ENCODE results near the gene TNFAIP8.

Gene TNFAIP8

DNA sequence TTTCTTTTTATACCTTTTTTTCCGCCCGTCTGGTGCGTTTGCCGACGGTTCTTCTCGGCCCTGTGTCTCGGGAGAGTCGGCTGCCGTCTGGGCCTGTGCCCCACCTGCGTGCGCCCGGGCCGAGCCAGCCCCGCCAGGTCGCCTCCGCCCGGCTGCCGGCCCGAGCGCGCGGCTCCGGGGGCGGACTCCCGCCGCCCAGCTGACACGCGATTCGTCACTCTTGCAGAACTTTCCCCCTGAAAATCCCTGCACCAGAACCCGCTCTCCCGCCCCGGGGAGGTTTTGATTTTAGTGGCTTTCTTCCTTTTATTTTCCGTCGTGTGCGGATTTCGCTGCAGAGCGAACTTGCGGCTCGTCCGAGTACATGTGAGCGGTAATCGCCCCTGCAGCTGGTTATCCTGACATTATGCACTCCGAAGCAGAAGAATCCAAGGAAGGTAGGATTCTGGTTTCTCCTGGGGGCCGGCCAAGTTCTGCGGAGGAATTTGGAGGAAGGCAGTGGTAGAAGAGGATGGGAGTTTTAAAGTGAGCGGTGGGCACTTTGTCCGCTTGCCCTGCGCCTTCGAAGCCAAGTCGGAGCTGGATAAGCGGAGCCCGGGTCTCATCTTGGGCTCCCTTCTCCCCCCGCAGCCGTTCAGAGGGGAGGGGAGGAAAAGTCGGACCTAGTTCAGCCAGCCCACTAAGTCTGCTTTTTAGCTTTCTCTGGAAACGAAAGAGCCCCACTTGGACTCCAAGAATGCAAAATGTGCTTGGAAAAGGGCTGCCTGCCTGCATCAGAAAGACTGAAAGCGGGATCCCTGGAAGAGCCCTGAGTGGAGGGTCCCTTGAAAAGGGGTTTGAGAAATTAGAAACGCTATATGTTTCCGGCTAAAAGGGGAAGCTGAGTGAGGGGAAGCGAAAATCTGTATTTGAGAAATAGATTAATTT is at the start of gene TNFAIP8:
TSS of gene TNFAIP8 (plus strand) at position 335 of the 927 bp plus-strand sequence. CDS start at position 407, 72 bp downstream.
- FAIRE-seq = no peak

DNA sequence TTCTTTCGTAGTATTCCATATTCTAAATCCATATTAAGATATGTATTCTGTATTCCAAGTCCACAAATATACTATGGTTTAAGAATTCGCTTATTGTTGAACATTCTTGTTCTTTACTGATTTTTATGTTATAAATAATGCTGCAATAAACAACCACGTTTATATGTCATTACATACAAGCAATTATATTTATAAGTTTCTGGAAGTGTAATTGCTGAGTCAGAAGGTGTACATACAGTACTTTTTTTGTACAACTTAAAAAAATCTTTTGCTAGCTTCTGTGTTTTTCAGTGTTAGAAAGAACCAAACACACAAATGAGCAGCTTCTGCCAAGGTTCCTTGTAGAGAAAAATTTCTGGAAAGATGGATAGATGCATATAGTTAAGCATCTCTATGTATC is 48.6 kb upstream of the TNFAIP8 start:
- FAIRE-seq = no peak

DNA sequence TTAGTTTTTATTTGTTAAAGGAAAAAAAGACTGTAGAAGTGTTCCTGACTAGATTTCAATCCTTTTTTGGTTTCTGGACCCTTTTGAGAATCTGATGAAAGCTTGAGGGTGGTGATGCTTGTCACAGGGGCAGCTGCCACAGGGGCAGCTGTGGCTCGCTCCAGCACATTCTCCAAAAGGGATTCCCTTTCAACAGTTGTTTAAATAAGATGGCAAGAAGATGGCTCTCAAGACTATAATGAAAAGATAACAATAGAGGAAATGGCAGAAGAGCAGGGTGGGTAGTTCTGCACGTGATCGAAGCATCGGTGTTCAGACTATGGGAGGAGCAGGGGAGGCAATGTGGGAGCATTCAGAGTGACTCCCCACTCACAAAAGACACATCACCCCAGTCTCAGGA is 46.5 kb upstream of the TNFAIP8 start:
- no peak for FAIRE-seq

DNA sequence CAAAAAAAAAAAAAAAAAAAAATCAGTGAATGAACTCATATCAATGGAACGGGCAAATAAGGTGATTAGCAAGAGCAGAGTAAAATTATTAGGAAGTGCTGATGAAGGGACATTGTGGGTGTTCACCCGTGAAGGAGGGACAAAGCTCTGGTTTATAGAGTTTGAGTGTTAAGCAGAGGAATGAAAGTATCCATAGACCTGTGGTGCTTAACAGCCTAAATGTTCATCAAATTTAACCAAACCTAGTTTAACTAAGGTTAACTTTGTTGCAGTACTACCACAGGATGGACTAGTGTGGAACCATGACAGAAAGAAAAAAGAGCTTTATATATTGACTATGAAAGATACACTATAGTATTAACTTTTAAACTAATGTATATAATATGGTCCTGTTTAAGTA is 44.1 kb upstream of the TNFAIP8 start:
- FAIRE-seq = no peak

DNA sequence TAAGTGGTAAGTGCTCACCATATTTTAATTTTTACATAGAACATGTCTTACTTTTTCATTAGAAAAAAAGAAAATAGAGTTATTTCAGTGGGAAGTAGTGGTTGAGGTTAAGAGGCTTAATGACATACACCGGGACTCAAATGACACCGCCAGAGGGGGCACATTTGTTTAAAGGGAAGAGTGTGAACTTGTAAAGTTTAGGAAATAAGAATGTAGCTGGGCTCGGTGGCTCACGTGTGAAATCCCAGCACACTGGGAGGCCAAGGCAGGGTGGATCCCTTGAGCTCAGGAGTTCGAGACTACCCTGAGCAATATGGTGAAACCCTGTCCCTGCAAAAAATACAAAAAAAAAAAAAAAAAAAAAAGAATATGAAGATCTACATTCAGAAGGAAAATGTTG is 43.4 kb upstream of the TNFAIP8 start:
- no peak for FAIRE-seq

DNA sequence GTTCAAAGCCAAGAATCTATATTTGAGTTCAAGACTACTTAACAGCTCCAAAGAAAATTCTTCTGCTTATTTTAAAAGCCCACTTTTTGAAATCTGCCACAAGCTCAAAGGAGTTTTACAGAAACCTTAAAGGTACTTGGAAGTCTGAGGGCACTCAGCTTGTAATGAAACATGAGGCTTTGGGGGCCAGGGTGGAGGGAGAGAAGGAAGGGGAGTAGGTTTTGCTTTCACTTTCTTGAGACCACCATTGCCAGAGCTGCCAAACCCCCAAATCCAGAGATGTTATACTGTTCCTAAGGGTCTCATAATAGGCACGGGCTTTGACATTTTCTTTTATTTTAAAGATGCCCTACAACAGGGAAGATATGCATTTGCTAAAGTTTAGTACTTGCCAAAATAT is 42.6 kb upstream of the TNFAIP8 start:
- FAIRE-seq = no peak

DNA sequence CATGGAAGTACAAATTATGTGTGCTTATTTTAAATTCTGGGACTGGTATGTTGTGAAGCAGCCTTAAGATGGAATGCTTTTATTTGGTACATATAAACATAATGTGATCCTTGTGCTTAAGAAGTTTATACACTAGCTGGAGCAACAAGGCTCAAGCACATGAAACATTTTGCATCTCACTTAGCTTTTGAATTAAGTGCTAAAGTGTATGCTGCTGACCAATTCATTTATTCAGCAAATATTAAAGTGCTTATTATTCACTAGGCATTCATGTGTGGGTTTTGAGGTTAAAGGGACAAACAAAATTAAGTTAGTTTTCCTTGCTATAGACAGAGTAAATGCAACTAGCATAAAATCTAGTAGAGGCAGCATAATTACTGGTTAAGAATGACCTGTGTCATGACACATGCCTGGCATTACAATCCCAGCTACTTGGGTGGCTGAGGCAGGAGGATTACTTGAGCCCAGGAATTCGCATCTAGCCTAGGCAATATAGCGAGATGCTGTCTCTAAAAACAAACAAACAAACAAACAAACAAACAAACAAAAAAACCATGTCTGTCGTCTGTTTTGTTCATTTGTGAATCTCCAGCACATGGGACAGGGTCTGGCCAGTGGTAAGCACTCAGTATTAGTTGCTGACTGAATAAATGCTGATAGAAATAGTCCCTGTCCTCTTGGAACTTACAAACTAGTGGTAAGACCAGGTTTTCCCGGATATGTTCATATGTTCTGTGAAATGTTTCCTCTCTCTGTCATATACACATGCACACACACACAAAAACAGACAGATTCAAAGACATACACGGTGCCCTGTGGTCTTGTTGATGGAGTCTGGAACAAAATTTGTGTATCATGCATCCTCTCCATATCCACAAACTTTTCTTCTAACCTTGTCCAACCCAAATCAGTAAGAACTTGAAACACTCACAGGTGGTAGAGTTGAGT is 41.9 kb upstream of the TNFAIP8 start:
- FAIRE-seq = no peak

DNA sequence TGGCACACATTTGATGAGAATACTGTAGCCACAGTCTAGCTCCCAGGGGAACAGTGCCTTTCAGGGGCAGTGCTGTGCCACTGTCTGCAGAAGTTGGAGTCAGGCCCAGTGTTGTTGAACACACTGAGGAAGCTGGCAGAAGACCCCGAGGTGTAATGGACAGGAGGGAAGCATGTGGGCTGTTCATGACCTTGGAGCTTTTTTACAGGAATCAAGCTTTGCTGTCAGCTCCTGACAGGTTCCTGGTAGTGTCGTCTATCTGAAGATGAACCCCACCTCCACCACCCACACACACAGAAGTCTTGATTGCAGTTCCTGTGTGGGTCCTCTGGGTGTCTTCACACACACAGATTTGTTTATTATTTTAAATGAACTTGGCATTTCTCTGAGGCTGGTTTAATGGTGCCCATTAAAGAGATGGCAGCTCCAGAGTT is 40.3 kb upstream of the TNFAIP8 start:
- no peak for FAIRE-seq

DNA sequence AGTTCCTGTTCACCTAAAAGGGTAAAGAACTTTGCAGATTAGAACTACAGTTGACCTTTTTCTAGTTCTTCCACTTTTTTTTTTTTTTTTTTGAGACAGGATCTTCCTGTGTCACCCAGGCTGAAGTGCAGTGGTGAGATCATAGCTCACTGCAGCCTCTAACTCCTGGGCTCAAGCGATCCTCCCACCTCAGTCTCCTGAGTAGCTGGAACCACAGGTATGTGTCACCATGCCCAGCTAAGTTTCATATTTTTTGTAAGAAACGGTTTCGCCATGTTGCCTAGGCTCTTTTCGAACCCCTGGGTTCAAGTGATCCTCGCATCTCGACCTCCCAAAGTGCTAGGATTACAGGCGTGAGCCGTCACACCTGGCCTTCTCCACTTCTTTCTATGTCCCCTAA is 39.7 kb upstream of the TNFAIP8 start:
- no peak for FAIRE-seq

DNA sequence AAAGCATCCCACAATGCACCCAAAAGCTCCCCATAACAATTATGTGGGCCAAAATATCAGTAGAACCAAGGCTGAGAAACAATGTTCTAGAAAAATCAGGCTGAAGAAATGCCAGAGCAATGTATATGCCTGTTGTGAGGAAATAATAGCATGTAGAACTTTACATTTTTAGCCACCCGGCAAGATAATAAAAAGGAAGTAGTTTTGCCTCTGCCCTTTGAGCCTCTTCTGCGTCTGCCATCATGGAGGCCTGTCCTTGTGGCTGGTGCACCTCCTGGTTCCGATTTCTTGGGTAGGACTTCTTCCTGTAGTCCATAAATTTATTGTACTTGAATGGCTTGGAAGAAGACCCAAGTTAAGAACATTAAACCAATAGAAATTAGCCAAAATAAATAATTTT is 38.9 kb upstream of the TNFAIP8 start:
- no peak for FAIRE-seq

DNA sequence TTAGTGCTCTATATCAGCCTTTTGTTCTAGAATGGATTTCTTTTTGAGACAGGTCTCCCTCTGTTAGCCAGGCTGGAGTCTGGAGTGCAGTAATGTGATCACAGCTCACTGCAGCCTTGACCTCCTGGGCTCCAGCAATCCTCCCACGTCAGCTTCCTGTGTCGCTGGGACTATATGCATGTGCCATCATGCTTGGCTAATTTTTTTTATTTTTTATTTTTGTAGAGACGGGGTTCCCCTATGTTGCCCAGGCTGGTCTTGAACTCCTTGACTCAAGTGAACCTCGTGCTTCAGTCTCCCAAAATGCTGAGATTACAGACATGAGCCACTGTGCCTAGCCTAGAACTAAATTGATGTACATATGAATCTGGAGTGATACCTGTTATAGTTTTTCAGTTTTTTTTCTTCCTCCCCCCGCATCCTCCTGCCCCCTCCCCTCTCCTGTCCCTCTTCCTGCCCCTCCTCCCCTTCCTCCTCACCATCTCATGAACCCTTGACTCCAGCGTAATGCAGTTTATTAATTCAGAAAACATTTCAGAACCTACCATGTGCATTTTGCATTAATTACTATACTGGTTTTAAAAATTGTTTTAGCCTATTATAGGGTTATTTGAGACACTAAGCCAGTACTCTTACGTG is 37.4 kb upstream of the TNFAIP8 start:
- no peak for FAIRE-seq

DNA sequence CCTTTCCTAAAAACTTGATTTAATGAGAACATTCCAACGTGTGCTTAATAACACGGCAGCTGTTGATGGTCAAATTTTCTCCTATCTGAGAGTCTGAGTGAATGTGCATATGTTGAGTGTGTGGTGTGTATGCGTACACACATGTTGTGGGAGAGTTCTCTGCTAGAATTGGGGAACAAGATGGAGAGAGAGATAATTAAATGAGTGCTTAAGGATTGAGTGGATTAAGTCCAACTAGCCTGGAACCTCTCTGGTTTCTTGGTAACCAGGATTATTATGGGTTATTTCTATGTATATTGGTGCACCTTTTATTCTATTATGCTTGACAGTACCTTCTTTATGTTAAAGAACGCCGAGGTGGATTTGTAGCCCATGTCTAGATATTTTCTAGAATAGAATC is 36.4 kb upstream of the TNFAIP8 start:
- no peak for FAIRE-seq

DNA sequence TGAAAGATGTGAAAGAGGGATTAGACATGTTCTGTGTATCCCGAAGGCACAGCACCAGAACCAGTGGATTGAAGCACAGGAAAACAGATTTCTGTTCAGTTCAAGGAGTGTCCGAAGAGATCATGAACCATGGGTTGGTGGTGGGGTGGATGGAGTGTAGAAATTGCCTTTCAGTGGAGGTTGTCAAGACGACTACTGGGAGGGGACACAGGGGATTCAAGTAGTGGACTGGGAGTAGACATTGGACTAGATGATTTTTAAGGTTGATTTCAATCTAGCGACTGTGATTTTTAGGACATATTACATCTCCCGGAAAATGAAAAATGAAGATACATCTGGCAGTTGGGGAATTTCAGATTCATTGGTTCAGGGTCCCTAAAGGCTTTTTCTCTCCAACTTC is 35.9 kb upstream of the TNFAIP8 start:
- FAIRE-seq = no peak

DNA sequence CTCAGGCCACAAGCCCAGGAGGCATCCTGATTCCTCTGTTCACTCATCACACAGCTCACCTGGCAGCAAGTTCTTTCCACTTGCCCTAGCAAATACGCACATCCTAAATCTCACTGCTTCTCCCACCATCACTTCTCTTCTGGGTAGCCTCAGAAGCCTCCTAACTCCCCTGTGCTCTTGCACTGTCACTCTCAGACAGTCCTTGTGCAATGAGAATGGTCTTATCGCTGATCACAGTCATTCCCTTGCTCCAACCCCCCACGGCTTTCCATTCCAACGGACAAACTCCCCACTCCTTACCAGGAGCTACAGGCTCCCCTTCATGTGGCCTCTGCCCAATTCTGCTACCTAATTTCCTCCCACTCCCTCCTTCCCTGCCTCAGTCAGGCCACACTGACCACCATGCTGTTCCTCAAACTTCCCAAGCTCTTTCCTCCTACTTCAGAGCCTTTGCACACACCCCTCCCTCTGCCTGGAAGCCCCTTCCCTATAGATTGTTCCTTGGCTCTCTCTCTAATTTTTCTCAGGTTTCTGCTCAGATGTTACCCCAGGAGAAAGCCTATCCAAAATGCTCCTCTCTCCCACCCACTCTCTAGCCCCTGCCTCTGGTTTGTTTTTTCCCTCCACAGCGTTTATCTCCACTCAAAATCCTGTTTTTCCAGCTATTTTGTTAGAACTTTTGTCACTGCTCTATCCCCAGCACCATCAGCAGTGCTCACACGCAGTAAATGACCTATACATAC is 34.1 kb upstream of the TNFAIP8 start:
- FAIRE-seq = no peak

DNA sequence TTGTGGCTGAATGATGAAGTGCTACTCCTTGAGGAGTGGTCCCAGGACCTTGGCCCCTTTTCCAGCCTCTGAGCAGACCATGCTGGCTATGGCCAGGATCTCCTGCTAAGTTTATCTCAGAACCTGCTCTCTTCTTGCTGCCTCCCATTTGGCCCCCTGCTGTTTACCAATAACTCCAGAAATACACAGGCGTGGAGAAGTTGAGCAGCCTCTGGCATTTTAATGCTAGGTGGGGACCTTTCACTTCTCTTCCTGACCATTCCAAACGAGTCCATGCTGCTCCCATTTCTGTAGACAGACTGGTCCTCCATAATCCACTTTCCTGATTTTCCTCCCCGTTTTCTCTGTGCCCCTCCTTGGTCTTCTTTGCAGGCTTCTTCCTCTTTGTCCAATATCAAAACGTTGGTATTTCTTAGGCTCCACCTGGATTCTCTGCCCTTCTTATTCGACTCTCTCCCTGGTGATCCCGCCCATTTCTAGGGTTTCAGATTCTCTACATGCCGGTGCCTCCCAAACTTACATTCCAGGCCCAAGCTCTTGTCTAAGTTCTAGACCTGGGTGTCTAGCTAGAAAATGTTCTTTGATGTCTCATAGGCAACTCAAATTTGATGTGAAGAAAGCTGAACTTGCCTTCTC is 33.4 kb upstream of the TNFAIP8 start:
- FAIRE-seq = no peak

DNA sequence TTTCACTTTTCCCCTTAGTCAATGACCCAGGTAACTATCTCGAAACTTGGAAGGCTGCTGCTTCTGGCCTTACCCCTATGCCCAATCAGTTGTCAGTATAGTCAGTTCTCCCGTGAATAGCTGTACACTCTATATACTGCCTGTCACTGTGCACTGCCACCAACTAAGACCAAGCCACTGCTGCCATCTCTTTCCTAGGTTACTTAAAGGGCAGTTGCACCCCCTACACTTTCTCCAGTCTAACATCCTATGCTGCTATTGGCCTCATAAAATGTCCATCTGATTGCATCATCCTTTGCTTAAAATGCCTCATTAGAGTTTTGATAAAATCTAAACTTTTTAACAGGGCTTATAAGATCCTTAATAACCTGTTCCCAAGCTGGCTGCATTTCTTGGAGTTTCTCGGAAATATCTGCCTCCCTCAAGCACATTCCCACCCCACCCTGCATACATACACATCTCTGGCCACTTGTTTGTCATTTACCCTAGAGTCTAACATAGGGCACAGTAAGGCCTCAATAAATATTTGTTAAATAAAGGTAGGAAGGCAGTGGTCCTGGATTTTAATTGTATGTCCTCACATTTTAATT is 32.8 kb upstream of the TNFAIP8 start:
- FAIRE-seq = no peak

DNA sequence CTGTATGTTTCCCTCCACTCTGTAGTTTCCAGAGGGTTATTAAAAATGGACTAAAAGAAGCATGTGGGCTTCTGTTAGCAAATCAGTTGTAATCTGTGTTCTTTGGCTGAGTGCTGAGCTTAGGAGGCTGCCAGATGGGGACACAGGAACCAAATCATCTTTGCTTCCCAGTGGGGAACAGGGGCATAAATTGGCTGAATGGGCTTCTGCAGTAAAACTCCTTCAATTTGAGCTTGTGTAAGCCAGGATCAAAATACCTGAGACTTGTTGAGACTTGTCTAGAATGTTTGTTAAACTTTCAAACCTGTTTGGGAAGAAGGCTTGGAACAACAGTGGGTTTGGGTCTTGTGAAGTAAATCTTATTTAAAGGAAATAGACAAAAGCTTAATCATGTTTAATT is 32.2 kb upstream of the TNFAIP8 start:
- FAIRE-seq = no peak

DNA sequence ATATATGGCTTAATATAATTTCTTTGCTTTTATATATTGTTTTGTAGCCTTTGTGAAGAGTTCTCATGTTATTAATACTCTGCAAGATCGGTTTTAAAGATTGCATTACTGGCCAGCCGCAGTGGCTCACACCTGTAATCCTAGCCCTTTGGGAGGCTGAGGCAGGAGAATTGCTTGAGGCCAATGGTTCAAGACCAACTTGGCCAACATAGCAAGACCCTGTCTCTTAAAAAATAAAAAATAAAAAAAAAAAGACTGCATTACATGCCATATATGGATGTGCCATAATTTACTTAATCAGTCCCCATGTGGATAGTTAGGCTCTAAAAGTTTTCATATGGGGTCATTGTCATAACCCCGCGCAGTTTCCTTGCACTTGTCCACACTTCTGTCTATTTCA is 31.0 kb upstream of the TNFAIP8 start:
- FAIRE-seq = no peak

DNA sequence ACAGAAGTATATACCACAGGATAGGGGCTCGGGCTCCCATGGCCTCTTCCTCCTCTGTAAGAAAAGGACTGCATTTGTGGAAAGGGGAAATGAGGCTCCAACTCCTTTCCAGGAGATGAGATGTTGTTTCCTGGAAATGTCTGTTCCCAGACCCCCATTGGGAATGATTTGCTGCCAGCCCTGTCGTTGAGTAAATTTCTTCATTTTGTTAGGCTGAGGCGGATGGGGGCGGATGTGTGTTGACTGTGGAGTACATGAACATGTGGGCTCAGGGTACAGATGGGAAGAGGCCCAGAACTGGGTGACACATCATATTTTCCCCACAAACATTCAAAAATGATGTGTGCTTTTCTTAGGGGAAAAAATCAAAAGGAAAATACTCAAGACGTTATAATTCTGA is 28.8 kb upstream of the TNFAIP8 start:
- no peak for FAIRE-seq

DNA sequence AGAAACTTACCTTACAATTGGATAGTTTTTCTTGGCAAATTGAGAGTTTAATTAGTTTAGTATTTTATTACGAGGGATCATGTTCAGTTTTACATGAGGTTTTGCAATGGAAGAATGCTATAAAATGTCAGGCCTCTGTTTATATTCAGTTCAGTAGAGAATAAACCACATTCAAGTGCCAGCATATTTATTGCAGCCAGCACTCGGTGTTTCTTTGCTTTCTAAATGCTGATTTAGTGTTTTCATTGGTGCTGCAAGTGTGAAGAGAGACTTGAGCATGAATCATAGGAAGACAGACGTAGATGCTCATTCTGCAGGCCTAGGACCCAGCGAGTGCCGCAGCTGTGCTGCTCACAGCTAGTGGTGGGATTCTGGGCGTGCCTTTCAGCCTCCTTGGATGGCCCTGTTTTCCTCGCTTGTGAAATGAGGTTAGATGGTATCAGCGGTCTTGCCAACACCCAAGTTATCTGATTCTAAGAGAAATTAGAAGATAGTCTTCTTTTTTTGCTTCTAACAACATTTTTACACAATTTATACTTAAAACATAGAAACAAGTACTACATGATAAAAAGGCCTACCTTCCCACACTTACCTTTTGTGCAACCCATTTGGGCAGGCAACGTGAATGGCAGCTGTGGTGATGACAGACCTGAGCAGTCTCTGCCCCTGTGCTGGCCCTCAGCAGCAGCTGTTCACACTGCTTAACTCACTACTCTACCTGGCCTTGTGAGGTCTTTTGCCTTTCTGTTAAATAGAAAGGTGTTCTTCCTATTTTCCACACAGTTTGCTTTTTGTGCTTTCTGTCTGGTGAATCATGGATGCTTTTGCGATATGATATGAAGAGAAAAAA is 26.8 kb upstream of the TNFAIP8 start:
- FAIRE-seq = no peak

DNA sequence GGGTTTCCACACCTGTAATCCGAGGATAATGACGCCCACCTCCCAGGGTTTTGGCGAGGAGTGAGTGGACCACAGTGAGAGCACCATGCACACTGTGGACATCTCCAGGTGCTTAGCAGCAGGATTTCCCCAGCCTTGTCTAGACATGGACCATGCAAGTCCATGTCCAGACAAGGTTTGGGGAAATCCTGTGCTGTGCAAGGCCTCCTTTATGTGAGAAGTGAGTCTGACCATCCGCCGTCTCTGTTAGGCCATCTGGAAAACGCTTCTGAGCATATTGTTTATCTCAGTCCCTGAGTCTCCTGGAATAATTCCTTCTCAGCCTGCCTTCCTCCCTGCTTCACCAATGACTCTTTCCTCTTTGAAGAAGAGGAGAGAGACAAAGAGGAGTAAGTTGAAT is 26.2 kb upstream of the TNFAIP8 start:
- no peak for FAIRE-seq
